HUES64 (cell line): ENCODE data around the gene KBTBD8. TPM values are rescaled to one million over a fixed set of nuclear protein-coding genes. Genes with fewer than 3 reads are reported as not detected.
A peak's percentile ranks its signal among the peaks of the same experiment; 100 is the strongest.

Experiments used
- H3K27ac ChIP-seq: 2 replicates; pipeline ENCODE4 v1.7.0; 2013; ENCODE audit warnings: low read depth, low read length, inconsistent platforms
- H3K27me3 ChIP-seq: 2 replicates; pipeline ENCODE4 v1.6.1; 2013; ENCODE audit warnings: mild to moderate bottlenecking, low read length; ENCODE audit not compliant: insufficient read depth
- H3K36me3 ChIP-seq: 2 replicates; pipeline ENCODE4 v1.6.1; 2013; ENCODE audit warnings: mild to moderate bottlenecking, low read length; ENCODE audit not compliant: insufficient read depth
- H3K4me1 ChIP-seq: 2 replicates; pipeline ENCODE4 v1.6.1; 2013; ENCODE audit warnings: mild to moderate bottlenecking, low read length, moderate library complexity; ENCODE audit not compliant: insufficient read depth
- H3K4me3 ChIP-seq: 2 replicates; pipeline ENCODE4 v1.5.1; 2013; ENCODE audit warnings: mild to moderate bottlenecking, low read length, moderate library complexity
- H3K9ac ChIP-seq: 2 replicates; pipeline ENCODE4 v1.6.1; 2013; ENCODE audit warnings: mild to moderate bottlenecking, low read depth, low read length
- H3K9me3 ChIP-seq: 2 replicates; pipeline ENCODE4 v1.6.1; 2013; ENCODE audit warnings: low read depth, low read length; ENCODE audit not compliant: insufficient read depth
- WGBS: fragments of 150-250, 120-280 bp; methylation state at CpG from one replicate; pipeline ENCODE4 v1.1.7; 2013; ENCODE audit warnings: missing lambda C conversion rate; 5-methylcytosine and 5-hydroxymethylcytosine counted together
- polyA plus RNA-seq, 2 experiments: library from polyadenylated mRNA; stranded (reverse); fragments of 50-300 nt; gene quantifications; one replicate each; pipeline ENCODE4 v1.2.3, GENCODE V29; 2013

The KBTBD8 gene, protein sequence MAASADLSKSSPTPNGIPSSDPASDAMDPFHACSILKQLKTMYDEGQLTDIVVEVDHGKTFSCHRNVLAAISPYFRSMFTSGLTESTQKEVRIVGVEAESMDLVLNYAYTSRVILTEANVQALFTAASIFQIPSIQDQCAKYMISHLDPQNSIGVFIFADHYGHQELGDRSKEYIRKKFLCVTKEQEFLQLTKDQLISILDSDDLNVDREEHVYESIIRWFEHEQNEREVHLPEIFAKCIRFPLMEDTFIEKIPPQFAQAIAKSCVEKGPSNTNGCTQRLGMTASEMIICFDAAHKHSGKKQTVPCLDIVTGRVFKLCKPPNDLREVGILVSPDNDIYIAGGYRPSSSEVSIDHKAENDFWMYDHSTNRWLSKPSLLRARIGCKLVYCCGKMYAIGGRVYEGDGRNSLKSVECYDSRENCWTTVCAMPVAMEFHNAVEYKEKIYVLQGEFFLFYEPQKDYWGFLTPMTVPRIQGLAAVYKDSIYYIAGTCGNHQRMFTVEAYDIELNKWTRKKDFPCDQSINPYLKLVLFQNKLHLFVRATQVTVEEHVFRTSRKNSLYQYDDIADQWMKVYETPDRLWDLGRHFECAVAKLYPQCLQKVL
- polyA plus RNA-seq (2013, experiment 1 of 2) = 12.0 TPM
- 13.2 TPM for polyA plus RNA-seq (2013, experiment 2 of 2)

DNA sequence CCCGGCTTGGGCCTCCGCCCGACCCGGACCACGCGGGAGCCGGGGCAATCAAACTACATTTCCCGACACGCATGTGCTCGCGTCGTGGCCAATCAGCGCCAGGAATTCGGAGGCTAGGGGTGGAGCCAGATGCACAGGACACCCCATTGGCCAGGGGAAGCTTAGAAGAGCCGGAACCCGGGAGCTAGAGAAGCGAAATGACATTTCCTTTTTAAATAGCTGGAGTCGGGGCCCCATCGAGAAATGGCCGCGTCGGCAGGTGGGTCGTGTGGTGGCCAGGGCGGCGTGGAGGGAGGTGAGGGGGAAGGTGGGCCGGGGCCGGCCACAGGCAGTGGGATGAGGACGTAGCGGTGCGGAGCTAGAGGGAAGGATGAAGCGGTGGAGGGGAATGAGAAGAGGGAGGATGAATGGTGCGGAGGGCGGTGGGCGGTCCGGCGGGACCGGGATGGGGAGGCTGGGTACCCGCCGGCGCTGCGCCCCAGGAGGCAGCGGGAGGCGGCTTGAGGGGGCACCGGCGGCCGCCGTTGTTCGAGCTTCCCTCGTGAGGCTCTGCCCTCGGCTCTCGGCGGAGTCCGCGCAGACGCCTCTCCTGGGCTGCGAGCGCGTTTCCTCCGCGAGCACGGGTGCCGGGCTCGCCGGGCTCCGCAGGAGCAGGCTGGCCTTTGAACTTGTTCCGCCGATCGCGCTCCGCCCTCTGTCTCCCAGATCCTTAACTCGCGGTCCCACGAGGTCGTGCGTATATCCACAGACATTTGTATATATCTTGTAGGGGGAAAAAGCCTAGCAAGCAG is at the start of gene KBTBD8:
Gene KBTBD8 (plus strand): TSS at position 195 of the 791 bp plus-strand sequence. CDS start 49 bp downstream, at position 244.
- H3K27me3 ChIP-seq = peaks cover 13% of the 10 kb centered on the region; the same call in 1 of the 2 replicates
- no peak within 1 kb of the TSS for H3K27ac ChIP-seq
- peaks cover 15% of the 10 kb centered on the region; the same call in 1 of the 2 replicates for H3K4me1 ChIP-seq
- peak within 1 kb of the TSS; percentile 40 for H3K9ac ChIP-seq
- peaks cover 5% of the 10 kb centered on the region for H3K36me3 ChIP-seq
- peak within 1 kb of the TSS; percentile 66 for H3K4me3 ChIP-seq
- no peaks in the 10 kb centered on the region for H3K9me3 ChIP-seq
- WGBS = under 1% methylated on average over 75 of the region's 75 CpGs

DNA sequence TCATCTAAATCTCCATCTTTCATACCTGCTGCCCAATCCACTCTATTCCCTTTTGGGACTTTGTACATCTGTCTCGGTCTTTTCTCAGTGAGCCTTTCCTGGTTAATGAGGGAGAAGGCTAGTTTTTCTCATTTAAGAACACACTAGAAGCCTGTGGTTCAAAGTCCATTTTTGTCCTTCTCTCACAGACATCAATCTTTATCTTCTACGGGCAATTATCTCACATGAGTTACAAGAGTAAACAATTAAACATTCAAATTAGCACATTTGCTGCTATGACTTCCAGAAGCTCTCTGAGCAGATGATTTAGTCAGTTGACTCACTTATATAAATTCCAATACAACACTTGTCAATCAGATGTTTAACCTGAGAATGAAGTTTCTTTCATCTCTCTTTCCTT is 49.3 kb upstream of the KBTBD8 start:
- H3K36me3 ChIP-seq = no peaks in the 10 kb centered on the region
- no peak overlapping the region for H3K27ac ChIP-seq
- no peaks in the 10 kb centered on the region for H3K4me1 ChIP-seq
- H3K27me3 ChIP-seq = no peaks in the 10 kb centered on the region
- no peaks in the 10 kb centered on the region; the same call in 1 of the 2 replicates for H3K9me3 ChIP-seq
- 94% methylated on average over 2 of the region's 2 CpGs for WGBS
- H3K9ac ChIP-seq = no peak overlapping the region
- H3K4me3 ChIP-seq = no peak overlapping the region

DNA sequence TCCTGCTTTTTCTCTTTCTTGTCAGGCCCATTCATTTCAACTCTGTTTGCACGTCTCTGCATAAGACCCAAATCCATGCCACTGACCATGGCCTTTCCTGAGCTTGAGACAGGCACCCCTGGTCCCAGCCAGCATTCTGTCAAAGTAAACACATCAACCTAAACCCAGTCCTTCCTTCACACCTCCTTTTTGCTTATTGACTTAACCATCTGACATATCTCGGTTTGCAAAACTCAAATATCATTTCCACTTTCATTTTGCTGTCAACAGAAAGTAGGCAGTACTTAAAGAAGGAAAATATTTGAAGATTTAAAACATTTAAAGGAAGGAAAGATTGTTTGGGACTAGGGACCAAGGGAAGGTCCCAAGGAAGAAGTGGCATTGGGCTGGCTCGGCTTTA is 48.2 kb upstream of the KBTBD8 start:
- Histone ChIP-seq H3K36me3 (no peaks in the 10 kb centered on the region), H3K4me1 (no peaks in the 10 kb centered on the region), H3K9ac (no peak overlapping the region), H3K9me3 (no peaks in the 10 kb centered on the region), H3K27ac (no peak overlapping the region), H3K4me3 (no peak overlapping the region), H3K27me3 (no peaks in the 10 kb centered on the region)
- 91% methylated on average over 3 of the region's 3 CpGs for WGBS

DNA sequence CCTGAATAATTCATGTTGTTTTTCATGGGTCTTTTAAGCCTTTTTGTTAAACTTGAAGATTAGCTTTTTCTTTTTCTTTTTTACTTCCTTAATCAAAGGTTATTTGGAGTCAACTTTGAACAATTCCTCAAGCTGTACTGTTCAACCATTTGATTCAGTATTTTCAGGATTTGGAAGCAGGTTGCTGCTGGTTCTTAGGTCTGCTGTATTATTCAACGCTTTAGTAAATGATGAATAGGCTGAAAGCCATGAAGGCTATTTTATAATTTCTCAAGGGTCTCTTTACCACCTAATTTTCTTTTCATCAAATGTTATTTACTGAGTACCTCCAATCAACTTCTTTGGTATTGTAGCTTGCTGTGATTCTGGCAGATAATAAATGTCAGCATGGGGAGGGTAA is 45.8 kb upstream of the KBTBD8 start:
- H3K27me3 ChIP-seq = no peaks in the 10 kb centered on the region
- H3K4me3 ChIP-seq = no peak overlapping the region
- H3K9me3 ChIP-seq = no peaks in the 10 kb centered on the region
- no peak overlapping the region for H3K27ac ChIP-seq
- H3K9ac ChIP-seq = no peak overlapping the region
- H3K36me3 ChIP-seq = no peaks in the 10 kb centered on the region
- 100% methylated on average over 1 of the region's 1 CpG for WGBS
- H3K4me1 ChIP-seq = no peaks in the 10 kb centered on the region

DNA sequence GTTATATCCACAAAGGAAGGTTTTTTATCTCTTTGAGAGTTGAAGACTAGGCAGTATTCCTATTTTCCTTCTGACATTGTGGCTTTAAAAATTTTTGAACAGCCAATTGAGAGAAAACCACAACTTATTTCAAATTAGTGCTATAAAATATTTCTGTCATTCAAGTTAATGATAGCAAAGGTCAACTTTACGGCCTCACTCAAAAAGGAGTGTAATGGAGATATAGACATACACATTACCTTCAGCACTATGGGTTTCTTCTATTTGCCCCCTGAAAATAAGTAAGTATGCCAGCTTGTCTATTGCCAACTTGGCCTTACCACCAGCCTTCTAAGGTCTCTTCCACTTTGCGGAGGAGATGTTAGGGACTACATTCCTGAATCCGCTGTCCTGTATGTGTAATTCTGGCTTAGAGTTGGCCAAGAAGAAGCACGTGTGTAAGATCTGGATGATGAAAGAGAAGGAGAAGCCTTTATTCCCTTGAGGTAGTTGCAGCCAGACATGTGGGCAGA is 44.1 kb upstream of the KBTBD8 start:
- Histone ChIP-seq H3K36me3 (no peaks in the 10 kb centered on the region), H3K9ac (no peak overlapping the region), H3K4me1 (no peaks in the 10 kb centered on the region), H3K27me3 (no peaks in the 10 kb centered on the region), H3K27ac (no peak overlapping the region), H3K4me3 (no peak overlapping the region), H3K9me3 (no peaks in the 10 kb centered on the region)
- 93% methylated on average over 3 of the region's 4 CpGs for WGBS

DNA sequence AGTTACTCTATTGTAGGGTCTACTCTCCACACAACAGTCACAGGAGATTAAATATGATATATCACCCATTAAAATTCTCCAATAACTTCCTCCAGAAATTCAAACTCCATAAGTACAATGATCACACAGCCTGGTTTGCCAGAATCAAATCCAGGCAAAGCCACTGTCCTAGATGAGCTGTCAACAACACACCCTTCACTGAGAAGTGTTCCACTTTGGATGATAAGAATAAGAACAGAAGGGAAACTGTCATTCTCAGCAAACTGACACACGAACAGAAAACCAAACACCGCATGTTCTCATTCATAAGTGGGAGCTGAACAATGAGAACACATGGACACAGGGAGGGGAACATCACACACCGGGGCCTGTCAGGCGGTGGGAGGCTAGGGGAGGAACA is 41.4 kb upstream of the KBTBD8 start:
- no peaks in the 10 kb centered on the region for H3K4me1 ChIP-seq
- 94% methylated on average over 4 of the region's 4 CpGs for WGBS
- H3K9me3 ChIP-seq = no peaks in the 10 kb centered on the region
- no peak overlapping the region for H3K27ac ChIP-seq
- H3K27me3 ChIP-seq = no peaks in the 10 kb centered on the region
- H3K9ac ChIP-seq = no peak overlapping the region
- H3K4me3 ChIP-seq = no peak overlapping the region
- no peaks in the 10 kb centered on the region for H3K36me3 ChIP-seq

DNA sequence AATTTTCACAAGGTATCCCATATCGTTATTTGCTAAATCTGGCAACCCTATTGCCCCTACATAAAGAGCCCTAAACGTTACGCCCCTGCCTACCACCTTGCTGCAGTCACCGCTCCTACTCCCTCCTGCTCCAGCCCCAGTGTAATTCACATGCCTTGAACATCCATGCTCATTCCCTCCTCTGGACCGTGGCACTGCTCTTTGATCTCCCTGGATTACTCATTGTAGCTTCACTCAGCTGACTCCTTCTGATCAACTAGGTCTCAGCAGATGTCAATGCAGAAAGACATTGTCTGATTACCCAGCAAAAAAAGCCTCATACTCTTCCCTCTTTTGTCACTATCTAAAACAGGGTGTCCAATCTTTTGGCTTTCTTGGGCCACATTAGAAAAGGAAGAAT is 40.7 kb upstream of the KBTBD8 start:
- H3K9ac ChIP-seq = no peak overlapping the region
- no peaks in the 10 kb centered on the region for H3K27me3 ChIP-seq
- no peak overlapping the region for H3K4me3 ChIP-seq
- H3K36me3 ChIP-seq = no peaks in the 10 kb centered on the region
- WGBS = 82% methylated on average over 5 of the region's 5 CpGs
- H3K4me1 ChIP-seq = no peaks in the 10 kb centered on the region
- no peak overlapping the region for H3K27ac ChIP-seq
- no peaks in the 10 kb centered on the region for H3K9me3 ChIP-seq

DNA sequence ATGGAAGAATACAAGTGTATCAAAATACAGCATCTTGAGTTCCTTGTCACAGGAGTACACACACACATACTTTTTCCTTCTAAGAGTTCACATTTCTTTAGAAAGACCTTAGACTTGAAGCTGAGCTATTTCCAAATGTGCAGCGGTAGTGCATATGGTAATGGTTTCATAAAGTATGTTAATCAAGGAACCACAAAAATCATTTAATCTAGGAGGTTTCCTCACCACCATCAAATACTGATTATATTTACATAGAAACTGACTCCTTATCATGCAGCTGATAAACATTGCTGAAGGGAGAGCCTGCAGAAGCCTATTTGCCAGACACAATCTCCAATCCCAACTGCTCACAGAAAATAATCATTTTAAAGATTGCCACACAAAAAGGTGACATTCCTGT is 40.0 kb upstream of the KBTBD8 start:
- no CpG with 5 or more reads among the region's 1 CpG for WGBS
- H3K4me1 ChIP-seq = no peaks in the 10 kb centered on the region
- no peak overlapping the region for H3K9ac ChIP-seq
- no peak overlapping the region for H3K4me3 ChIP-seq
- H3K36me3 ChIP-seq = no peaks in the 10 kb centered on the region
- no peaks in the 10 kb centered on the region for H3K9me3 ChIP-seq
- no peak overlapping the region for H3K27ac ChIP-seq
- H3K27me3 ChIP-seq = no peaks in the 10 kb centered on the region

DNA sequence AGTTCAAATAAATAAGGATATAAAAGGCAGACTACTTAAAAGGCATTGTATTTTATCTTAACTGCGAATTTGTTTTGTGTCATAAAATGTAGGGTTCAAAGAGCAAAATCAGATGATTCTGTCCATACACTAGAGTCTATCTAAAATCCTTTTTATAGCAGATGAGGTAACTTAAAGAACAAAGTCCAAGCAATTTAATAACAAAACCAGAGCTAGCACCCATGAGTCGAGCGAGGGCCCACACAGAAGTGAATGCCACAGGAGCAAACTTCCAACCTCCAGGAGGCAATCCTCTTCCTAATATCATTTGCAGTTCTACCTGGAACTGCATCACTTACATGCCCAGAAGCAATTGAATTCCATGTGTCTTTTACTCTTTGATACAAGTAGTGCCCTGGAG is 35.4 kb upstream of the KBTBD8 start:
- WGBS = 94% methylated on average over 3 of the region's 3 CpGs
- Histone ChIP-seq H3K27me3 (no peaks in the 10 kb centered on the region), H3K4me1 (no peaks in the 10 kb centered on the region), H3K9me3 (no peaks in the 10 kb centered on the region), H3K9ac (no peak overlapping the region), H3K36me3 (no peaks in the 10 kb centered on the region), H3K27ac (no peak overlapping the region), H3K4me3 (no peak overlapping the region)

DNA sequence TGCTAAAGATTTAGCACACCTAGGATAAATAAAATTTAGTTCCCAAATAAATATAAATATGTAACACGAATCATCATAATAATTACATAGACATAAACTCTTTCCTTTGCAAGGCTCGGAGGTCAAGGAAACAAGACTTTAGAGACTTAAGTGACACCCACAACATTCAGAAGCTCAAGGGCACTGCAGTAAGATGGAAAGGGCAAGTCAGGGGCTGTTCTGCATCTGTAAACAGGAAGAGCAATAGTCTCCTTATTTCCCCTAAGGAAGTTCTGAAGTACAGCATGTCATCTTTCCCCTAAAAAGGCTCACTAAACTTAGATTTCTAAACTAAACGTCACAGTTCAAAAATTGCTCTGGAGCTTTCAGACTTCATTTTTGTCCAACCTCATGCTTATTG is 26.9 kb upstream of the KBTBD8 start:
- H3K9ac ChIP-seq = no peak overlapping the region
- H3K36me3 ChIP-seq = no peaks in the 10 kb centered on the region
- peaks cover 6% of the 10 kb centered on the region for H3K27me3 ChIP-seq
- H3K4me1 ChIP-seq = peaks cover 8% of the 10 kb centered on the region; the same call in 1 of the 2 replicates
- H3K9me3 ChIP-seq = no peaks in the 10 kb centered on the region
- H3K4me3 ChIP-seq = no peak overlapping the region
- no peak overlapping the region for H3K27ac ChIP-seq
- 86% methylated on average over 3 of the region's 3 CpGs for WGBS
